Measurements from ENCODE around the gene MDGA2.
"Not testable (repeated sequence)": the region's sequence is repeated elsewhere in the genome, so short reads cannot be mapped to it uniquely, and the experiment has no call there.

Gene MDGA2

DNA sequence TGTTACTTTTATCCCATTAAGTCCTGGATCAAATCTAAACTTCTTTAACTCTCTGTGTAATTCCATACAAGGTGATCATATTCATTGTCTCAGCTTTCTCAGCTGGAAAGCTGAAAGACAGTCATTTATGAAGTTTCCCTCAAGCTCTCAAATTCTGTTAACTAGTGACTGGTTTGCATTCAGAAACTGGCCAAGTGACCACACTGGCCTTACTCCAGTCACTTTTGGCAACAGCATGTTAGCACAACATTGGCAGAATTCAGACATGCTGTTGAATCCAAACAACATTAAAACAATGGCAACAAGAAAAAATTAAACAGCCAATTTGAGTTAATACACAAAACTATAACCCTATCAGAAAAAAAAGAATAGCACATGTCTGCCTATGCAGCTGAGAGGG is 343.3 kb downstream of the MDGA2 start:
- DNase-seq (ENCODE audit: low read depth in 2 of 2) = no peak

DNA sequence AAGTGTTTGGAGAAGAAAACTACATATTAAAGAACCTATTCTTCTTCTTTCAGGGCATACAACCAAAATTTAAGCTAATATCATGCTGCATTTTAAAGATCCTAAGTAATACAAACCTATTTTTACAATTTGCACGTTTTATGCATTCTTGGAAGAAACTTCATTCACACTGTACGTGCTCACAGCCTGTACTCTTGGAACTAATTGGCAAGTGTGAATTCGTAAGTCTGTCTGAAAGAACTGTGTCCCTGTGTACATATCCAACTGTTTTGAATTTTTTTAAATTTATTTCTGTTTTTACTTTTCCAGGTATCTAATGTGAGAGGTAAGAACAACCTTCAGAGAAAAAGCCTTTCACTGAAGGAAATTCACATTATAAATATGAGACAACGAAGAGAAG is 347.0 kb downstream of the MDGA2 start:
- no peak for DNase-seq (ENCODE audit: low read depth in 2 of 2)

DNA sequence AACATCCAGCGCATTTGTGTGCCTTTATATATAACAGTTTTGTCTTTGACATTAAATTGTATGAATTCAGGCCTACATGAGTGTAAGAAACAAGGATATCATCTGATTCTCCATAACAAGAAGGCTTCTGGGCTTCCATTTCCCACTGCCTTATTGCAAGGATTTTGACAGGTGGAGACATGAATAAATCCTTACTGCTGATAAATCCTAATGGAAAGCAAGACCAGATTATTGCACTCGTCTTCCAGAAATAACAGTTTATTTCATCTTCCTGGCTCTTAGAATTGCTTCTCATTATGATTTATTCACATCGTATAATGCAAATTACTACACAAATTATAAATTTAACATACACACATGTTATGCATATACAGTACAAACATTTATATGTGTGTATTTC is 348.1 kb downstream of the MDGA2 start:
- no peak for DNase-seq (ENCODE audit: low read depth in 2 of 2)

DNA sequence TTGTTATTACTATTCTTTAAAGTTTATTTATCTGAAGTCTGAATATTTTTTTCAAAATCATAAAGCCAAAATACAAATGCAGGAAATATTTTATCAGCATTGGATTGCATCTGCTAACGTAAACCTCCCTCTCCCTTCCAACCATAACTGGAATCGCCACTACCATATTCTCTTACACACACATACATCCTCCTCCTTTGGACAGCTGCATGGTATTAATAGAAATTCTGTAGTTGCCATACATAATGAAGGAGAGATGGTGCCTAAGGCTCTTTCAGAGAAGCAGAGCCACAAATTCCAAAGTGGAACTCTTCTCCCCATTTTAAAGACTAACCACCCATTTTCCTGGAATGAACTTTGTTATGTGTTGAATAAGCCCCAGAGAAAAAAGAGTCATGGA is 352.7 kb downstream of the MDGA2 start:
- DNase-seq (ENCODE audit: low read depth in 2 of 2) = no peak

DNA sequence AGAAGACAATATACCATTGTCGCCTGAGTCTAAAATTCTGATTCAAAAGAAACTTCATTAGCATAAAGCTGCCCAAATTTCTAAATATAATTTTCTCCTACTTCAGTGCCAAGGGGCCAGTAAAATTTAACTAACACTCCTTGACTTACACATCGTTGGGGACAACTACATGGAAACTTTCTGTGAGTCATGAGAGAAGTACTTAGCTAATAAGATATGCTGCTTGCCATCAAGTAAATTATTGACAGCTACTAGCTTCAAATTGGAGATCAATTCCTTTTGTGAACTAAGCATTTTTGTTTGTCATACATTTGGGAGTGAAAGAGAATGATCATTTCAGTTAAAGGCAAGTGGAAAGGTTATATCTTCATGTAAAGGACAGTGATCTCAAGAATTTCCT is 373.3 kb downstream of the MDGA2 start:
- no peak for DNase-seq (ENCODE audit: low read depth in 2 of 2)

DNA sequence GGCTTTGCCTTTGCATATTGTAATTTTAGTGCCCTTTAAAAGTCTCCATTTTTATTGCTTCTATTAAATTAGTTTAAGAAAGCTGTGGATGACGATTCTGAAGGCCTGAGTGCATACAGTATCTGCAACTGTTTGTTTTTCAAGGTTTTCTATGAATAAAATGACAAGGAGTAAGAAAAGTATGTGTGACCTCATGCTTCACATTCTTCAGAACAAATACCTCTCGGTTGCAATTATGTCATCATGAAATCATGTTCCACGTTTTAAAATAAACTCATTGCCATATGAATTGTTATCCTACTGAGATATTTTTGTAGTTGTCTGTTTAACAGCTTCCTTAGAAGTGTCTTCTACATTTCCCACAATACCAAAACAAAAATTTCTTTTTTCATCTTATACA is 374.6 kb downstream of the MDGA2 start:
- DNase-seq (ENCODE audit: low read depth in 2 of 2) = no peak

DNA sequence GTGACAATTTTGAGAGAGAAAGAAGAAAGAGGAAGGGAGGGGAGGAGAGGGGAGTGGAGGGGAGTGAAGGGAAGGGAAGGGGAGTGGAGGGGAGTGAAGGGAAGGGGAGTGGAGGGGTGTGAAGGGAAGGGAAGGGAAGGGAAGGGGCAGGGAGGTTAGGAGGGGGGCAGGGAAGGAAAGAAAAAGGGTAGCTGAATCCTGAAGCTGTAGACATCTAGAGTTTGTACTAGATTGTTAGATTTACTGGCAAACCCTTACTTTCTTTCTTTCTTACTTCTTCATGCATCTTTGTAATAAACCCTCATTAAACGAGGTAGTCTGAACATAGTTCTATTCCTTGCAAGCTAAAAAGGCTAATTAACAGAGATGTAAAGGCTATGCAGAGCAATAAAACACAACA is 378.0 kb downstream of the MDGA2 start:
- DNase-seq (ENCODE audit: low read depth in 2 of 2) = no peak

DNA sequence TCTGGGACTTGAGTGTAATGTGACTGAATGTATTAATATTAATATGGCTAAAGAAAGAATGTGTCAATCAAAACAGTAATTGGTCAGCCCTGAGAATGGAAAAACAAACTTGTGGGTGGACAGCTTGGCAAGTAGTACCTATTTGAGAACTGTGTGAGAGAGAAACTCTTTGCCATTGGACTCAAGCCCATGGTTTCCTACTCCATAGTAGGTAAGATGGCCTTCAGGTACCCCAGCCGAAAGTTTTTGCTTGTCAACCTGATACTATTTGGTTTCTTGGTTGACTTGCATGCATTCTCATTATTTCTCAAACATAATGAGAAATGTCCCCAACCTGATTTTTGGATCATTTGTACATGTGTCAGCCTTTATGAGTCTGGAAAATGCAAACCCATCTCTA is 391.1 kb downstream of the MDGA2 start:
- no peak for DNase-seq (ENCODE audit: low read depth in 2 of 2)

DNA sequence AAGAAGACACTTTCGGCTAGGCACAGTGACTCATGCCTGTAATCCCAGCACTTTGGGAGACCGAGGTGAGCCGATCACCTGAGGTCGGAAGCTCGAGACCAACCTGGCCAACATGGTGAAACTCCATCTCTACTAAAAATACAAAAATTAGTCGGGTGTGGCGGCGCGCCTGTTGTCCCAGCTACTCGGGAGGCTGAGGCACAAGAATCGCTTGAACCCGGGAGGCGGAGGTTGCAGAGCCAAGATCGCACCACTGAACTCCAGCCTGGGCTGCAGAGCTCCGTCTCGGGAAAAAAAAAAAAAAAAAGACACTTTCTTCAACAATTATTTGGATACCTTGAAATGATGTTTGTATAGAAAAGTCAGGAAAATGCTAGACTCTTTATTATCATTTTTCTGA is 393.6 kb downstream of the MDGA2 start:
- not testable (repeated sequence) for DNase-seq (ENCODE audit: low read depth in 2 of 2)

DNA sequence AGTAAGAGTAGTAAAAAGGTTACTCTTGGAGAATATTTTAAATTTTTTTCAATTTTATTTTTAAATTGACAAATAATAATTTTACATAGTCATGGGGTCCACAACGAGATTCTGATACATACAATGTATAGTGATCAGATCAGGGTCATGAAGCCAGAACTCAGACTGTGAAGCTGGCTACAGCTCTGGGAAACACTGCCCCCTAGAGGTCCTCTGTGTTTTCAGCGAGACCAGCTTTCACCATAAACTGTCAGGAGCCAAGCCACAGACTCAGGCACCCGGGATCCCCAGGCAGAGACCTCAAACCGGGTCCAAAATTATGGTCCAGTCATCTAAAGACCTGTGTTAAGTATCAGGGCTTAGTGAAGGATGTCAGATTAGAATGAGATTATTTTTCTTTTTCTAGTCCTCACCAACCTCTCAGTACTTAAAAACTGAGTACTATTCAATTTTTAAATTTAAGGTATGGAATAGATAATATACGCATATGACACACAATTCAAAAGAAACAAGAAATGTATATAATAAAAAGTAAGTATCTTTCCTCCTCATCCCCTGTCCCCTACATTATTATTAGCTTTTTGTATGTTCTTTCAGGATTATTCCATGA is 397.1 kb downstream of the MDGA2 start:
- DNase-seq (ENCODE audit: low read depth in 2 of 2) = no peak

DNA sequence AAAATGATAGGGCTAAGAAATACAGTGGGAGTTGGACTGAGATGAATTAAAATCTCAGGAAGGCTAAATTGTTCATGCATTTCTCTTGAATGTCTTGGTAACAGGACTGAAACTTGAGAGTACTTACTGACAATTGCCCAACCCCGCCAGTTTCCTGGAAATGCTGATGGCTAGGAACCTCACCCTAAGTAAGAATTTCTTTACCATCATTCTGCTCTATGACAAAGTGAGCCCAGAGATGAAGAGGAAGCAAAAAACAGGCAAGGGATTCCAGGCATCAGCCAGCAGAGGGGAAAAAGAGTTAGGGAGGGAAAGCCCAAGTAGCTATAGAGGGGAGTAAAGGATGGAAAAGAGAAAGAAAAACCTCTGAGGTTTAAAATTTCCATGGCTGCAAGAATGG is 397.7 kb downstream of the MDGA2 start:
- no peak for DNase-seq (ENCODE audit: low read depth in 2 of 2)

DNA sequence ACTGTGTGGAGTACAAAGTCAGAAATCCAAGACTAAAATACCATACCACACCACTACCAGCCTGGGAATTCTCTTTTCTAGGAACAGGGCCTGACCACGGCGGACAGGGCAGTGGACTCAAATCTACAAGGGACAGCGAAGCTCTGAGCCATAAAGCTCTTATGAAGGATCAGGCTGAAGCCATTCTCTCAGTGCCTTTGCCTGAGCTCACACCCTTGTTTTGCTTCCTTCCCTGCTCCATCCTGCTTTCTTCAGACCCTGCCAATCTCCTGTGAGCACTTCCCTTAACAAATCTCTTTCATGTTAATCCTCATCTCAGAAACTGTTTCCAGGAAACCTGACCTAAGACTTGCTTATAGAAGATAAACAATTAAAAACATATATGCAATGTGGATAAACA is 398.5 kb downstream of the MDGA2 start:
- DNase-seq (ENCODE audit: low read depth in 2 of 2) = no peak

DNA sequence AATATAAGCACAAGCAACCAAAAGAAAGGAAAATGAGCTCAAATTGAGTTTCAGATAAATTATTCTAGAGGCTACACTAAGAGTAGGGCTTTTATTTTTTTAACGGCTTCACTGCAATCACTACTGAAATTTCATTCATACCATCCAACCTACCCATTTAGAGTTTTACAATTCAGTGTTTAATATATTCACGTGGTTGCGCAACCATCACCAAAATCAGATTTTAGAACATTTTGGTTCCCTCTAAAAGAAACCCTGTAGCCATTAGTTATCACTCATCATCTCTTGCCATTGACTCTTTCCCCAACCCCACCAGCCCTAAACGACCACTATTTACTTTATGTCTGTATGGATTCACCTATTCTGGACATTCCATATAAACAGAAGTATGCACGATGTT is 401.5 kb downstream of the MDGA2 start:
- DNase-seq (ENCODE audit: low read depth in 2 of 2) = no peak

DNA sequence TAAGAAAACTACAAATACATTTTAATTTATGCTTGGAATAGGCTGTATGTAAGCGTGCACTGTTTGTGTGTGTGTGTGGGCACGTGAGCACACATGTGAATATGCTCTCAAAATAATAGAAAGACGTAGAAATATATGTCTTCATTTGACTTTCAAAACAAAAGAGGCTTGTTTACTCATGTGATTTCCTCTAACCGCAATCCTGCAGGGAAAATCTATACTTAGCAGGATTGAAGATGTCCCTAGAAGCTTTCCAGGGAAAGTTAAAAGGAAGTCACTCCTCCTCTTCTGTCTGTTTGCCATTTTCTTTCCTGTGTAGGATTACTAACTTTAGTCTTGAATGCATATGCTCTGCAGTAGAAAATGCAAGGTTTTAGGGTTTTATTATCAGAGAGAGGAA is 404.7 kb downstream of the MDGA2 start:
- DNase-seq (ENCODE audit: low read depth in 2 of 2) = no peak

DNA sequence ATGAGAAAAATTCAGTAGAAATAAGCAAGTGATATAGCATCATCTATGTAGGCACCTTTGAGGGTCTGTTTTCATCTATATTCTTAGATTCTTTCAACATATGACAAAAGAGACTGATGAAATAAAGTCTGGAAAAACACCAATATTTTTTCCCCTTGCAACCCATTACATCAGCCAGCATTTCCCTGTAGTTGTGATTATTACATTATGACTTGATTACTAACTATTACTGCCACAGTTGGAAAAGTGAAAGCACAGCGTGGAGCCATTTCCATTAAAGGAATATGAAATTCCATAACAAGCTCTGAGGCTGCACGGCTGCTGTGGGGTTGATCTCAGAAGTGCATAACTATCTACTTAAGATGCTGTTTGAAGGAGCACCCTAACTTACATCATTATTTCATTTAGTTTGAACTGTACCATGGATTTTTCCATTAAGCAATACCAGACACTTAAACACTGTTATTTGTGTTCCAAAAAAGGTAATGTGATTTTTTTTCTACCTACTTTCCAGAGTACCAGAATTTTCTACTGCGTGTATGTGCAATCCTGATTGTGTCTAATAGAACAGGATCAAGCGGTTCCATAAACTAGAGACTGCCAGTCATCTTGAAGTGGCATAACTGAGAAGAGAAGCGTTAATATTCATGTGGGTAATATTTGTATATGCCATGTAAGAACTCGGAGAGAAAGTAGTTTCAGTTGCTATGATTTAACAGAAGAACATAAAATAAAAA is 405.5 kb downstream of the MDGA2 start:
- no peak for DNase-seq (ENCODE audit: low read depth in 2 of 2)

DNA sequence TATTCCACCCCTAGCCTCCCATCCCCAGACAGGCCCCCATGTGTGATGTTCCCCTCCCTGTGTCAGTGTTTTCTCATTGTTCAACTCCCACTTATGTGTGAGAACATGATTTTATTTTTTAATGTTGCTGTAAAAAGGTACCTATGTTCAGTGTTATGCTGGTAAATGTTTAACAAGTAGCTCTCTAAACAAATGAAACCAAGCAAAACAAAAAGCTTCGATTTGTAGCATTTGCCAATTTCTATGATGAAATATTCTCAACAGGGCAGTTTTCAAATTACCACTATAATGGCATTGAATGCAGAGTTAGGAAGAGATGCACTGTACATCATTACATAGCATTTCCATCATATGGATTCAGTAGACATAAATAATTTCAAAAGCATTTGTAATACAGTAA is 410.6 kb downstream of the MDGA2 start:
- DNase-seq (ENCODE audit: low read depth in 2 of 2) = no peak

DNA sequence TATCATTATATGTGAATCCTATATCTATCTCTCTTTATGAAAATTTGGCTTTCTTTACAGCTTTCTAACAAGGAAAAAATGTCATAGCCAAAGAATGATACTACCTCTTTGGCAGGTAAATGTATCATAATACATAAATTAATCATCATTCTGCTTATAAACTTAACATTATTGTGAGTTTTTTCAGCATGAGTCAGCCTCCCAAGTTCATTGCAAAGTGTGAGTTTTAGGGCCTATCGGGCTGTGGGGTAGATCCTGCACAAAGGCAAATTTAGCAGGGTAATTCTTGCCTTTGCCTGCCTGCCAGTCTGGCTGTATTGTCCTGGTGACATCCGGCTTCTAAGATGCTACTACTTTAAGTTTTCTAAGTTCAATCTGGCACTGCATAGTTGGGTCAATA is 412.6 kb downstream of the MDGA2 start:
- DNase-seq (ENCODE audit: low read depth in 2 of 2) = no peak

DNA sequence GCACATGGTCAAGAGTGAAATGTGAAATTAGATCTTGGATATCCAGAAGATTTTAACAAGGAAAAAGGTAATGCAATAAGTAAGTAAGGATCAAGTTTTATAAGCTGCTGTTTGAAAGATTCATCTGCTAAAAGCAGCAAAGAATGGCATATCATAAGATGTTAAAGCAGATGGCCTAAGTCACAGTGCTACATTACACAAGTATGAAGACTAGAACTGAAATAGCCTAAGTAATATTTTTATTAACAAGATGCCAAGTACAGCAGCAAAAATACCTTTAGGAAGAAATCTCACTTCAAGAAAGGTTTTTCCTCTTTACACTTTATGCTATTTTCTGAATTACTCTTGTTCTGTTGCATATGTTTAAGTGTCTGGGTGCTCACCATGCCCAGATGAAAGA is 414.1 kb downstream of the MDGA2 start:
- DNase-seq (ENCODE audit: low read depth in 2 of 2) = no peak

DNA sequence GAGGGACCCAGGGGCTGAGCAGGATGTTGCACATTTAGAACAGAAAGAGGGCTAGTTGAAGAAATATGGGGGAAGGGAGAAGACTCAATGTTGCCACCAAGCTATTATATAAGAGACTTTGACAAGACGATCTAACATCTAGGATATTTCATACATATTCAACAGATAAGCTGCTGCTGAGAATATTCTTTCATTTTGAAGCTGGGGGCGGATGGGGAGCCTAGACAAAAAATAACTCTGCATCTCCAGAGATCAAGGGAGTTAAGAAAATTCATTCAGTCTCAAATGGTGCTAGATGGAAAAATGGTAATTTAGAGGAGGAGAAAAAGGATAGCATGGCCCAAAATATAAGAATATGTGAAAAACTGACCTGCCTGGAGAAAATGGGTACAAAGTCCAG is 415.6 kb downstream of the MDGA2 start:
- DNase-seq (ENCODE audit: low read depth in 2 of 2) = no peak

DNA sequence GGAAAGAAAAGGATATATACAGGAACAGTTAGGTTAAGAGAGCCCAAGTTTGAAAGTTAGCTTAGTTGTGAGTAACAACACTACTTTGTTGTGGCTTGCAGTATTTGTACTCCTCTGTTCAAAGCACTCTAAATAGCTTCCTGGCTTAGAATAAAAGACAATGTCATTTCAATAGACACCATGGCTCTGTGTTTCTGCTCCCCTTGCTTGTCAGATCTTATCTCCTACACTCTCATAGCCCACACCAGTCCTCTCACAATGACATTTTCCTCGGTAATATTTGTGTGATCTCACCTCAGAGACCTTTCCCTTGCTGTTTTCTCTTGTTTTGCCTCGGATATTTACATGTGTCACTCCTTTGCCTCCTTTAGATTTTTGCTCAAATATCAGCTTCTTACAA is 418.4 kb downstream of the MDGA2 start:
- DNase-seq (ENCODE audit: low read depth in 2 of 2) = no peak

DNA sequence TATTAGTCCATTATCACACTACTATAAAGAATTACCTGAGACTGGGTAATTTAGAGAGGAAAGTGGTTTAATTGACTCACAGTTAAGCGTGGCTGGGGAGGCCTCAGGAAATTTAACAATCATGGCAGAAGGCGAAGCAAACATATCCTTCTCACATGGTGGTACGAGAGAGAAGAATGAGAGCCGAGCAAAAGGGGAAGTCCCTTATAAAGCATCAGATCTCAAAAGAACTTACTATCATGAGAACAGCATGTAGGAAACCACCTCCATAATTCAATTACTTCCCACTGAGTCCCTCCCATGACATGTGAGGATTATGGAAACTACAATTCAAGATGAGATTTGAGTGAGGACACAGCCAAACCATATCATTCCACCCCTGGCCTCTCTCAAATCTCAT is 422.6 kb downstream of the MDGA2 start:
- no peak for DNase-seq (ENCODE audit: low read depth in 2 of 2)

DNA sequence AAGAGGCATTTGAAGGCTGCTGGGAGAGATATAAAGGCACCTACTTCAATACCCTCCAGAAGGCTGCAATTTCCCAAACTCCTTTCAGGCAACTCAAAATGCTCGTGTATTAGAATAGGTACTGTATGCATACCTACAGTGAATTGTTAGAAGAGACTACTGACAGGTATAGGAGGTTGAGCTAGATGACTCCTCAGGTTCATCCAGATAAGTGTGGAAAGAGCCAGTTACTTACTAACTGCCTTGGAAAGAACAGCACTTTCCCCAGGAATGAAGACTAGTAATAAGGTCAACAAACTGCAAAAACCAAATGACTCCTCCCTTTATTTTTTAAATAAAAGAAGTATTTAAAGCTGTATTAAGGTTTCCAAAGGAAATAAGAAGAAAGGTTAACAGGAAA is 429.0 kb downstream of the MDGA2 start:
- DNase-seq (ENCODE audit: low read depth in 2 of 2) = no peak

DNA sequence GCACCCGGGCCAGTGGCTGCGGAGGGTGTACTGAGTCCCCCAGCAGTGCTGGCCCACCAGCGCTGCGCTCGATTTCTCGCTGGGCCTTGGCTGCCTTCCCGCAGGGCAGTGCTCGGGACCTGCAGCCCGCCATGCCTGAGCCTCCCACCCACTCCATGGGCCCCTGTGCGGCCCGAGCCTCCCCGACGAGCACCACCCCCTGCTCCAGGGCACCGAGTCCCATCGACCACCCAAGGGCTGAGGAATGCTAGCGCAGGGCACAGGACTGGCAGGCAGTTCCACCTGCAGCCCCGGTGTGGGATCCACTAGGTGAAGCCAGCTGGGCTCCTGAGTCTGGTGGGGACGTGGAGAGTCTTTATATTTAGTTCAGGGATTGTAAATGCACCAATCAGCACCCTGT is 432.8 kb downstream of the MDGA2 start:
- not testable (repeated sequence) for DNase-seq (ENCODE audit: low read depth in 2 of 2)

Data from stimulated activated CD8-positive, alpha-beta memory T cell treated with anti-CD3 and anti-CD28 coated beads, Interleukin-7, amount 100 ng/mL, for 4 hours (primary cell).